PC-9 (cell line): Measurements from ENCODE around the gene GSK3B. TPM values are rescaled to one million over a fixed set of nuclear protein-coding genes. Genes with fewer than 3 reads are reported as not detected.

ENCODE experiments used
- BruUV-seq: library from RNA; stranded (reverse); fragments of 400-500 nt; replicated peaks from 2 replicates; lab custom pipeline; 2021; lab: Mats Ljungman, UMichigan
- CTCF ChIA-PET: fragments of 300-600 bp; sonication (Branson Sonifier 250); formaldehyde crosslinking; loops from one replicate; lab custom pipeline; 2022; ENCODE audit warnings: antibody characterized with exemption; lab: Charles Lee
- POLR2A ChIA-PET: fragments of 300-600 bp; sonication (Branson Sonifier 250); formaldehyde crosslinking; loops from one replicate; lab custom pipeline; 2022; ENCODE audit warnings: antibody characterized with exemption; ENCODE audit not compliant: unreplicated experiment; lab: Charles Lee
- DNase-seq, 2 experiments: peaks; one replicate each; pipeline versions ENCODE4 v3.0.0 to v3.0.0-alpha.2; 2015 to 2022; ENCODE audit warnings: mixed read lengths in 1 of 2
- H2AFZ ChIP-seq: fragments of 200-600 bp; sonication (generic); 2 replicates; pipeline ENCODE4 v1.8.1; 2017; ENCODE audit warnings: antibody characterized with exemption
- H3F3A ChIP-seq: fragments of 200-600 bp; sonication (generic); 2 replicates; pipeline ENCODE4 v1.8.1; 2017; ENCODE audit warnings: antibody characterized with exemption, mild to moderate bottlenecking, low read depth; ENCODE audit not compliant: insufficient read depth
- H3K27ac ChIP-seq: fragments of 200-600 bp; sonication (generic); 2 replicates; pipeline ENCODE4 v1.6.1; 2016; ENCODE audit warnings: mixed run types
- H3K27me3 ChIP-seq: fragments of 200-600 bp; sonication (generic); 2 replicates; pipeline ENCODE4 v1.6.1; 2016; ENCODE audit warnings: low read depth, mixed run types; ENCODE audit not compliant: insufficient read depth
- H3K36me3 ChIP-seq: fragments of 200-600 bp; sonication (generic); 2 replicates; pipeline ENCODE4 v1.6.1; 2016; ENCODE audit warnings: low read depth, mixed run types
- H3K4me1 ChIP-seq: fragments of 200-600 bp; sonication (generic); replicated peaks from 2 replicates; pipeline ENCODE4 v1.6.1; 2016; ENCODE audit warnings: mixed run types; ENCODE audit not compliant: insufficient read depth
- H3K4me2 ChIP-seq: fragments of 200-600 bp; sonication (generic); 2 replicates; pipeline ENCODE4 v1.6.1; 2017; ENCODE audit warnings: mixed run types
- H3K4me3 ChIP-seq: fragments of 200-600 bp; sonication (generic); 2 replicates; pipeline ENCODE4 v1.6.1; 2016; ENCODE audit warnings: mixed run types
- H3K79me2 ChIP-seq: fragments of 200-600 bp; sonication (generic); 2 replicates; pipeline ENCODE4 v1.6.1; 2017; ENCODE audit warnings: low read depth, mixed run types
- H3K9me2 ChIP-seq: fragments of 200-600 bp; sonication (generic); 2 replicates; pipeline ENCODE4 v1.8.1; 2017; ENCODE audit warnings: mild to moderate bottlenecking; ENCODE audit not compliant: insufficient read depth
- H3K9me3 ChIP-seq: fragments of 200-600 bp; sonication (generic); 2 replicates; pipeline ENCODE4 v1.8.1; 2016; ENCODE audit warnings: low read depth; ENCODE audit not compliant: insufficient read depth
- H4K20me1 ChIP-seq: fragments of 200-600 bp; sonication (generic); 2 replicates; pipeline ENCODE4 v1.8.1; 2017; ENCODE audit not compliant: insufficient read depth
- CTCF ChIP-seq: fragments of 200-600 bp; sonication (generic); conservative IDR thresholded peaks from 2 replicates; pipeline ENCODE4 v1.6.1; 2017; ENCODE audit warnings: mixed run types, antibody characterized with exemption, mild to moderate bottlenecking, moderate library complexity
- EZH2 ChIP-seq: fragments of 200-600 bp; sonication (generic); IDR thresholded peaks from 2 replicates; pipeline ENCODE4 v1.8.0; 2017; ENCODE audit warnings: antibody characterized with exemption, low read depth
- intact Hi-C: fragments of 100-400 bp; cut with micrococcal nuclease; formaldehyde crosslinking; loops from one replicate; pipeline ENCODE4 v1.10.0; 2022; ENCODE audit not compliant: unreplicated experiment
- total RNA-seq: library from RNA; stranded (reverse); gene quantifications from 2 replicates; pipeline ENCODE4 v1.2.3, GENCODE V29; 2021

The GSK3B gene
- total RNA-seq, 1 experiment from 2014 or later = 62.0 TPM

- Histone ChIP-seq H3K79me2 (peaks cover 98% of the 10 kb centered on the region), H3K27me3 (no peaks in the 10 kb centered on the region), H3K4me1 (no peaks in the 10 kb centered on the region), H4K20me1 (peaks cover 43% of the 10 kb centered on the region), H3K4me3 (no peak overlapping the region), H3F3A (peaks cover 16% of the 10 kb centered on the region; the same call in 1 of the 2 replicates), H3K9me3 (peaks cover 21% of the 10 kb centered on the region), H3K4me2 (no peak overlapping the region), H3K36me3 (peaks cover 8% of the 10 kb centered on the region; the same call in 1 of the 2 replicates), H2AFZ (no peak overlapping the region), H3K27ac (no peak overlapping the region), H3K9me2 (no peaks in the 10 kb centered on the region)
- no peak for DNase-seq
- no TSS peak for BruUV-seq
- POLR2A ChIA-PET = no interaction called here
- TF ChIP-seq CTCF (no peak), EZH2 (no peak)
- intact Hi-C loops = no loop called here
- CTCF ChIA-PET = no interaction called here
Measured at GRCh38 chr3:120049072-120049471, 45.2 kb downstream of the GSK3B start.

- ChIA-PET POLR2A (no interaction called here), CTCF (no interaction called here)
- Histone ChIP-seq H3K36me3 (peaks cover 8% of the 10 kb centered on the region; the same call in 1 of the 2 replicates), H3K9me2 (no peaks in the 10 kb centered on the region), H4K20me1 (peaks cover 40% of the 10 kb centered on the region), H3K9me3 (peaks cover 21% of the 10 kb centered on the region), H2AFZ (no peak overlapping the region), H3K79me2 (peaks cover 98% of the 10 kb centered on the region), H3F3A (peaks cover 16% of the 10 kb centered on the region; the same call in 1 of the 2 replicates), H3K4me2 (no peak overlapping the region), H3K4me1 (no peaks in the 10 kb centered on the region), H3K27me3 (no peaks in the 10 kb centered on the region), H3K27ac (no peak overlapping the region), H3K4me3 (no peak overlapping the region)
- no peak for DNase-seq
- TF ChIP-seq CTCF (no peak), EZH2 (no peak)
- intact Hi-C loops = no loop called here
- BruUV-seq = no TSS peak
Measured at GRCh38 chr3:120048355-120049041, 45.7 kb downstream of the GSK3B start.

- Histone ChIP-seq H3K4me1 (no peaks in the 10 kb centered on the region), H3K79me2 (peaks cover 98% of the 10 kb centered on the region)
Measured at GRCh38 chr3:120047686-120048085, 46.6 kb downstream of the GSK3B start.

More at GRCh38 chr3:120047686-120048085, 46.6 kb downstream of the GSK3B start:
- no peak for DNase-seq
- Histone ChIP-seq H3K4me2 (no peak overlapping the region), H3K27ac (no peak overlapping the region), H3K36me3 (peaks cover 8% of the 10 kb centered on the region; the same call in 1 of the 2 replicates), H3K9me2 (no peaks in the 10 kb centered on the region), H3K27me3 (no peaks in the 10 kb centered on the region), H4K20me1 (peaks cover 34% of the 10 kb centered on the region), H3K9me3 (peaks cover 21% of the 10 kb centered on the region), H2AFZ (no peak overlapping the region), H3F3A (peaks cover 13% of the 10 kb centered on the region; the same call in 1 of the 2 replicates), H3K4me3 (no peak overlapping the region)
- BruUV-seq = no TSS peak
- TF ChIP-seq CTCF = no peak
- TF ChIP-seq EZH2 = no peak
- ChIA-PET POLR2A (no interaction called here), CTCF (no interaction called here)
- intact Hi-C loops = no loop called here
